Karpas-422 (cell line): ENCODE data around the gene TEX10. TPM values are rescaled to one million over a fixed set of nuclear protein-coding genes. Genes with fewer than 3 reads are reported as not detected.
"Not testable (repeated sequence)": the region's sequence is repeated elsewhere in the genome, so short reads cannot be mapped to it uniquely, and the experiment has no call there.

Experiments
- DNase-seq: peaks from one replicate; pipeline ENCODE4 v3.0.0-alpha.2; 2015
- H2AFZ ChIP-seq: fragments of 200-600 bp; sonication (generic); 2 replicates; pipeline ENCODE4 v1.6.1; 2014; ENCODE audit warnings: antibody characterized with exemption, low read length, mixed read lengths
- H3K27ac ChIP-seq: fragments of 200-600 bp; sonication (generic); 2 replicates; pipeline ENCODE4 v1.5.1; 2014; ENCODE audit warnings: mild to moderate bottlenecking, low read length, moderate library complexity
- H3K27me3 ChIP-seq: fragments of 200-600 bp; sonication (generic); 2 replicates; pipeline ENCODE4 v1.6.1; 2014; ENCODE audit warnings: low read length, mixed read lengths
- H3K36me3 ChIP-seq: fragments of 200-600 bp; sonication (generic); 2 replicates; pipeline ENCODE4 v1.6.1; 2014; ENCODE audit warnings: low read length, mixed read lengths; ENCODE audit not compliant: insufficient read depth
- H3K4me1 ChIP-seq: fragments of 200-600 bp; sonication (generic); 2 replicates; pipeline ENCODE4 v1.6.1; 2014; ENCODE audit warnings: mild to moderate bottlenecking, low read length, mixed read lengths
- H3K4me2 ChIP-seq: fragments of 200-600 bp; sonication (generic); 2 replicates; pipeline ENCODE4 v1.6.1; 2014; ENCODE audit warnings: low read length, low read depth, mild to moderate bottlenecking; ENCODE audit not compliant: poor library complexity, severe bottlenecking
- H3K4me3 ChIP-seq: fragments of 200-600 bp; sonication (generic); 2 replicates; pipeline ENCODE4 v1.5.1; 2014; ENCODE audit warnings: mild to moderate bottlenecking, antibody characterized with exemption, low read length, mixed read lengths
- H3K79me2 ChIP-seq: fragments of 200-600 bp; sonication (generic); 2 replicates; pipeline ENCODE4 v1.6.1; 2014; ENCODE audit warnings: mild to moderate bottlenecking, low read length, mixed read lengths
- H3K9ac ChIP-seq: fragments of 200-600 bp; sonication (generic); 2 replicates; pipeline ENCODE4 v1.6.0; 2014; ENCODE audit warnings: low read length
- H3K9me2 ChIP-seq: fragments of 200-600 bp; sonication (generic), shearing (Covaris generic); replicated peaks from 2 replicates; pipeline ENCODE4 v1.6.0; 2014; ENCODE audit warnings: mild to moderate bottlenecking, low read length, moderate library complexity; ENCODE audit not compliant: insufficient read depth
- H3K9me3 ChIP-seq: fragments of 300-700, 200-600 bp; sonication (generic); 2 replicates; pipeline ENCODE4 v1.6.1; 2014; ENCODE audit warnings: low read length, mixed read lengths
- H4K20me1 ChIP-seq: fragments of 200-600 bp; sonication (generic); 2 replicates; pipeline ENCODE4 v1.6.1; 2014; ENCODE audit warnings: mild to moderate bottlenecking, antibody characterized with exemption, low read length, low read depth; ENCODE audit not compliant: insufficient read depth
- total RNA-seq: library from RNA; depleted of rRNA; stranded (reverse); fragments of >200 nt; shearing (Covaris generic); gene quantifications from 2 replicates; pipeline ENCODE4 v1.2.3, GENCODE V29; 2014; ENCODE audit warnings: low replicate concordance; rRNA removed

Gene TEX10
- total RNA-seq = 39.6 and 73.7 TPM in 2 replicates

DNA sequence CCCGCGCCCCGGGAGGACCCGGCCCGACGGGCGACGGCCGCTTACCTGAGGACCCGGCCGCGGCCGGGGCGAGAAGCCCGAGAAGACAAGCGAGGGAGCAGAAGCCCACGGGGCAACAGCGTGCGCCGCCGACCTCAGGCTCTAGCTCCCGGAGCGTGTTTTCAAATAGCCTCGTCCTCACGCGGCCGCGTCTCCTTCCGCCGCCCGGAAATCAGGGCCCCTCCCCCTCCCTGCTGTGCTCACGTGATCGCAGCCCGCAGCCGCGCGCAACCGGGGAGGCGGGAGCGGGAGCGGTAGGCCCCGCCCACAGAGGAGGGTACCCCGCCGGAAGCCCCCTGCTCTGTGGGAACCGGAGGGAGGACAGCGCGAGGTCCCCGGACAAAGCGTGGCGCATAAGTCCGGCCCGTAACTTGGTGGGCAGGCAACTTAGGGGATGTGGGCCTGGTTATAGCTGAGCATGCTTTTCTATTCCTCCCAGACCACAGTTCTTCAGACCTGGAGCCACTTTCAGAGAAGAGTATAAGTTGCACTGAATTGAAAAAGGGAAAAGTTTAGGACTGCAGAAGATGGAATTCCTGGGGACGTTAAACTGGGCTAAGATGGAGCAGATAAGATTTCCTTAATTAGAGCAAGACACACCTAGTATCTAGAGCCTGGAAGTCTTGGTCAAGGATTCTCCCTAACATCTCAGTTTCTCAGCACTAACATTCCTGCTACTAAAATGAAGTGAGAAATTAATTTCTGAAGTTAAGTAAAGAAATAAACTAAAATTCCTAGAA, at the start of gene TEX10:
TEX10 (minus strand) TSS at position 216 of the 779 bp plus-strand sequence. CDS start 3,579 bp downstream, outside the sequence.
- peak within 1 kb of the TSS; percentile 95 for H3K9ac ChIP-seq
- peak within 1 kb of the TSS; percentile 77; the same call in 1 of the 2 replicates for H2AFZ ChIP-seq
- peaks cover 61% of the 10 kb centered on the region for H3K79me2 ChIP-seq
- peak within 1 kb of the TSS; percentile 99 for H3K4me2 ChIP-seq
- H3K9me2 ChIP-seq = no peaks in the 10 kb centered on the region
- H3K36me3 ChIP-seq = peaks cover 30% of the 10 kb centered on the region
- H3K27me3 ChIP-seq = no peaks in the 10 kb centered on the region
- H3K9me3 ChIP-seq = no peaks in the 10 kb centered on the region; the same call in 1 of the 2 replicates
- peak within 1 kb of the TSS; percentile 64 for H3K27ac ChIP-seq
- H4K20me1 ChIP-seq = peaks cover 26% of the 10 kb centered on the region
- H3K4me1 ChIP-seq = peaks cover 67% of the 10 kb centered on the region
- DNase-seq = peak; percentile 98
- peak within 1 kb of the TSS; percentile 88 for H3K4me3 ChIP-seq

DNA sequence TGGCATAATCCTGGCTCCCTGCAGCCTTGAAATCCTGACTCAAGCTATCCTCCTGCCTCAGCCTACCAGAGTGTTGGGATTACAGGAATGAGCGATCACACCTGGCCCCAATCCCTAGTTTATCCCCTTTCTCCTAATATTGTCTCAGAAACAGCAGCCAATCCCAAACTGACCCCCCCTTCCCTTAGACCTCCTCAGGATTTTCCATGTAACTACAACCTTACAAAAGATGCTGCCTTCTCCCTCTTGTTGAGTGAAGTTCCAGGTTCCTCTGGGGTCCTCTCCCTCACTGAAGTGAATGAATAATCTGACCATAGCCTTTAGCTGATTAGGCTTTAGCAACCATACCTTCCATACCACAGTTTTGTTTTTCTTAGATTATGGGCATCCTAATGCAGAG, 48.3 kb upstream of the TEX10 start:
- no peaks in the 10 kb centered on the region for H3K79me2 ChIP-seq
- no peak overlapping the region for H3K4me3 ChIP-seq
- no peaks in the 10 kb centered on the region for H4K20me1 ChIP-seq
- H2AFZ ChIP-seq = no peak overlapping the region
- H3K4me1 ChIP-seq = peaks cover 5% of the 10 kb centered on the region
- no peak for DNase-seq
- no peak overlapping the region for H3K4me2 ChIP-seq
- no peaks in the 10 kb centered on the region for H3K36me3 ChIP-seq
- no peaks in the 10 kb centered on the region for H3K9me3 ChIP-seq
- no peaks in the 10 kb centered on the region for H3K27me3 ChIP-seq
- H3K27ac ChIP-seq = no peak overlapping the region
- H3K9me2 ChIP-seq = no peaks in the 10 kb centered on the region
- no peak overlapping the region for H3K9ac ChIP-seq

DNA sequence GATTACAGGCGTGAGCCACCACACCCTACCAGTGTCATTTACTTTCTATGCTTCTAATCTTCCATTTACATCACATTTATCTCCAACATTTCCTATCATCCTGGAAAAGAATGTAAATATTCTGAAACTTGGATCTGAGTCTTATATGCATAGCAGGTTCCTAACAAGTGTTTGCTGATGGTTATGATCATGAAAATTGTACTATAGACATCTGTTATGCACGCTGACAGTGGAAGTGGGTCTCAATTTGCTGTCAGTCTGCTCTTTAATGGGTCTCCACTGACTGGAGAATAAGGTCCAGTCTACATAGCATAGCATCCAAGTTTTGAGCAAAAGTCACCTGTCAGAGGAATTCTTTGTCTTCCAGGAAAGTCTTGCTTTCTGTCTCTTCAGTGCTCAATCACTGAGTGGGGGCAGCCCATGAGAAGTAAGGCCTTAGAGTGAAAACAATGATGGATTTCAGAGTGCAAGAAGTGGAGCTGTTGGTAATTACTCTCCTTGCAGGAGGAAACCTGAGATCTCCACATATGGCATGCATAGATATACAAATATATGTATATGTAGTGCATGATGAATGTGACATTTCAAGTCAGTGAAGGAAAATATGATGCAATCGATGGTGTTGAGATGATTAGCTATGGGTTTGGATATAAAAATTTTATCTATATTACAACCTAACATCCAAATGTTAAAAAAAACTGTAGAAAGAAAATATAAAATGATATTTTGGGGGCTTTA, 45.0 kb upstream of the TEX10 start:
- Histone ChIP-seq H3K36me3 (no peaks in the 10 kb centered on the region), H3K79me2 (no peaks in the 10 kb centered on the region), H2AFZ (no peak overlapping the region), H3K9ac (no peak overlapping the region), H3K9me2 (no peaks in the 10 kb centered on the region), H4K20me1 (no peaks in the 10 kb centered on the region), H3K9me3 (no peaks in the 10 kb centered on the region), H3K4me1 (peaks cover 5% of the 10 kb centered on the region), H3K4me3 (no peak overlapping the region), H3K27me3 (no peaks in the 10 kb centered on the region), H3K4me2 (no peak overlapping the region), H3K27ac (no peak overlapping the region)
- DNase-seq = no peak

DNA sequence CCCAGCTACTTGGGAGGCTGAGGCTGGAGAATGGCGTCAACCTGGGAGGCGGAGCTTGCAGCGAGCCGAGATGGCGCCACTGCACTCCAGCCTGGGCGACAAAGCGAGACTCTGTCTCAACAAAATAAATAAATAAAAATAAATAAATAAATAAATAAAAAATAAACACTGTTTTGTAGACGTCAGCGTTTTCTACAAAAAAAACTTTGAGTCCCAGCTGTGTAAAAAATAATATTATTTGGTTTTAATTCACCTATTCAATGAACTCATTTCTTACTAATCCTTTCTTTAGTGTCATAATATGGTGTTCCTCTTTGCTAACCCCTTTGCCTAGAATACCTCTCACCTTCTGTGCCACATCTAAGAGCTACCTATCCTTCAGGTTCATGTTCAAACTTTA, 44.0 kb upstream of the TEX10 start:
- Histone ChIP-seq H3K9me2 (no peaks in the 10 kb centered on the region), H3K36me3 (no peaks in the 10 kb centered on the region), H3K9me3 (no peaks in the 10 kb centered on the region), H3K79me2 (no peaks in the 10 kb centered on the region), H3K27ac (no peak overlapping the region), H3K4me2 (no peak overlapping the region), H3K9ac (no peak overlapping the region), H2AFZ (no peak overlapping the region), H4K20me1 (no peaks in the 10 kb centered on the region), H3K4me3 (no peak overlapping the region), H3K4me1 (peaks cover 5% of the 10 kb centered on the region), H3K27me3 (no peaks in the 10 kb centered on the region)
- no peak for DNase-seq

DNA sequence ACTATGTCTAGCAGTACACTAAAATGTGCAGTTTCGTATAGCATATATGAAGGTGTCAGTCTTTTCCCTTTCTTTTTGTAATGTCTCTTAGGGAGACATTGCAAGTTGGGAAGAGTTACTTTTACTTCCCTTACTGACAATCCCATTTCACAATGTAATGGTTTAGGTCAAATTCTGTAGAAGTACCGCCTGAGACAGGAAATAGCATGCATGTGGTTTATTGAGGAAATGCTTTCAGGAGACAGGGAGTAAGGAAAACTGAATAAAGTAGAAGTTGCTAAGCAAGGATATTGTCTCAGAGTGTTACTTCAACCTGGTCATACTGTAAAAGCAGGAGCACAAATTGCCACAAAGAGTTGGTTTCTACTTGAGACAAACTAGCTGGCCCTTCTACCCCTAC, 42.1 kb upstream of the TEX10 start:
- H3K9me2 ChIP-seq = no peaks in the 10 kb centered on the region
- H4K20me1 ChIP-seq = no peaks in the 10 kb centered on the region
- no peak overlapping the region for H3K4me2 ChIP-seq
- H3K36me3 ChIP-seq = no peaks in the 10 kb centered on the region
- no peak overlapping the region for H2AFZ ChIP-seq
- H3K79me2 ChIP-seq = no peaks in the 10 kb centered on the region
- H3K27ac ChIP-seq = no peak overlapping the region
- no peaks in the 10 kb centered on the region for H3K27me3 ChIP-seq
- H3K9me3 ChIP-seq = no peaks in the 10 kb centered on the region
- H3K4me3 ChIP-seq = no peak overlapping the region
- H3K4me1 ChIP-seq = peaks cover 5% of the 10 kb centered on the region
- H3K9ac ChIP-seq = no peak overlapping the region
- no peak for DNase-seq

DNA sequence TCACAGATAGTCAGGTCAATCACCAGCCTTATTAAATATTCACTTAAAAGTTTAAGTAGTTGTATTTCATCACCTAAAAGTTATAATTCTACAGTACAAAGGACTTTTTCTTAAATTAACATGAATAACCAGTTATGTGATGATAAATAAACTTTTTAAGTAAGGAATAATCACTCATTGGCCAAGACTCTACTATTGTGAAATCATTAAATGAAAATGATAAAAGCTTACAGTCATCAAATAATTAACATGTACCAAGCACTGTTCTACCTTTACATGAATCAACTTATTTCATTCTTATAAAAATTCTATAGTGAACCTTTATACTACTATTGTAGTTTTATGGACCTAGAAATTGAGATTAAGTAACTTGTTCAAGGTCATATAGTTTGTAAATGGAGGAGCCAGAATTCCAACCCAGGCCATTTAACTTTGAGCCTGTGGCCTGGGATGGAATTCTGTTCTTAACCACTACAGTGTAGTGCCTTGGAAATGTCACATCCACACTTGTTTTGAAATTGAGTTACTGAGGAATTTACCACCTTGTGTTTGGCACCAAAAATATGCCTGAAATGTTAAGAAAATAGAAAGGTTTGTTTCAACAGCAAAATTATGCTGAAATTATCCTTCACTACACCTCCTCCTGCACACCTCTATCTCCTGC, 41.4 kb upstream of the TEX10 start:
- Histone ChIP-seq H2AFZ (no peak overlapping the region), H3K4me1 (peaks cover 7% of the 10 kb centered on the region), H3K79me2 (no peaks in the 10 kb centered on the region), H3K9ac (no peak overlapping the region), H4K20me1 (no peaks in the 10 kb centered on the region), H3K27me3 (no peaks in the 10 kb centered on the region), H3K36me3 (no peaks in the 10 kb centered on the region), H3K4me2 (no peak overlapping the region), H3K9me2 (no peaks in the 10 kb centered on the region), H3K9me3 (no peaks in the 10 kb centered on the region), H3K4me3 (no peak overlapping the region), H3K27ac (no peak overlapping the region)
- DNase-seq = no peak

DNA sequence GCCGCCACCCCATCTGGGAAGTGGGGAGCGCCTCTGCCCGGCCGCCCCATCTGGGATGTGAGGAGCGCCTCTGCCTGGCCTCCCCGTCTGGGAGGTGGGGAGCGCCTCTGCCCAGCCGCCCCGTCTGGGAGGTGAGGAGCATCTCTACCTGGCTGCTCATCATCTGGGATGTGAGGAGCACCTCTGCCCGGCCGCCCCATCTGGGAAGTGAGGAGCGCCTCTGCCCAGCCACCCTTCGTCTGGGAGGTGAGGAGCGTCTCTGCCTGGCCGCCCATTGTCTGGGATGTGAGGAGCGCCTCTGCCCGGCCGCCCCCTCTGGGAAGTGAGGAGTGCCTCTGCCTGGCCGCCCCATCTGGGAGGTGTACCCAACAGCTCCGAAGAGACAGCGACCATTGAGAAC, 40.2 kb upstream of the TEX10 start:
- H3K9ac ChIP-seq, H3K79me2 ChIP-seq, H3K36me3 ChIP-seq, H3K4me3 ChIP-seq, H3K4me2 ChIP-seq, DNase-seq, H3K9me3 ChIP-seq, H4K20me1 ChIP-seq, H3K9me2 ChIP-seq, H3K27ac ChIP-seq, H3K27me3 ChIP-seq, H2AFZ ChIP-seq: not testable (repeated sequence)
- peaks cover 14% of the 10 kb centered on the region for H3K4me1 ChIP-seq

DNA sequence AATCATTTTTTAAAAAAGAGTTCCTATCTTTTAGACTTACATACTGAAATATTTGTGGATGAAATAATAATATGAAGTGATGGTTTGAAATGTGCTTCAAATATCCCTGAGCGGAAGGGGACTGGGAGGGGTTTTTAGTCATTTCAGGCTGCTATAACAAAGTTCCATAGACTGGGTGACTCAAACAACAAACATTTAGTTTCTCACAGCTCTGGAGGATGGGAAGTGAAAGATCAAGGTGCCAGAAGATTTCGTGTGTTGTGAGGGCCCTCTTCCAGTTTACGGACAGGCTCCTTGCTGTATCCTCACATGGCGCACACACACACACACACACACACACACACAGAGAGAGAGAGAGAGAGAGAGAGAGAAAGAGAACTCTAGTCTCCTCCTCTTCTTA, 27.1 kb upstream of the TEX10 start:
- Histone ChIP-seq H3K4me1 (no peaks in the 10 kb centered on the region), H3K27me3 (no peaks in the 10 kb centered on the region), H3K9me3 (no peaks in the 10 kb centered on the region; the same call in 1 of the 2 replicates), H3K9ac (no peak overlapping the region), H3K36me3 (no peaks in the 10 kb centered on the region), H3K4me2 (no peak overlapping the region), H2AFZ (no peak overlapping the region), H4K20me1 (no peaks in the 10 kb centered on the region), H3K79me2 (no peaks in the 10 kb centered on the region), H3K4me3 (no peak overlapping the region), H3K9me2 (no peaks in the 10 kb centered on the region), H3K27ac (no peak overlapping the region)
- DNase-seq = no peak
